LHCN-M2 (cell line): ENCODE data around the gene PDE1C. TPM values are rescaled to one million over a fixed set of nuclear protein-coding genes. Genes with fewer than 3 reads are reported as not detected.

Experiments
- DNase-seq: peaks from one replicate; pipeline ENCODE4 v3.0.0-alpha.2; 2012; ENCODE audit warnings: low read depth
- total RNA-seq: library from RNA; depleted of rRNA; stranded (reverse); fragments of >200 nt; gene quantifications from 2 replicates; pipeline ENCODE4 v1.2.3, GENCODE V29; 2014

PDE1C gene
- total RNA-seq, 1 experiment from 2014 or later = not detected

- no peak for DNase-seq
Observed at GRCh38 chr7:32075612-32076011, 5.4 kb upstream of the PDE1C start.

DNA sequence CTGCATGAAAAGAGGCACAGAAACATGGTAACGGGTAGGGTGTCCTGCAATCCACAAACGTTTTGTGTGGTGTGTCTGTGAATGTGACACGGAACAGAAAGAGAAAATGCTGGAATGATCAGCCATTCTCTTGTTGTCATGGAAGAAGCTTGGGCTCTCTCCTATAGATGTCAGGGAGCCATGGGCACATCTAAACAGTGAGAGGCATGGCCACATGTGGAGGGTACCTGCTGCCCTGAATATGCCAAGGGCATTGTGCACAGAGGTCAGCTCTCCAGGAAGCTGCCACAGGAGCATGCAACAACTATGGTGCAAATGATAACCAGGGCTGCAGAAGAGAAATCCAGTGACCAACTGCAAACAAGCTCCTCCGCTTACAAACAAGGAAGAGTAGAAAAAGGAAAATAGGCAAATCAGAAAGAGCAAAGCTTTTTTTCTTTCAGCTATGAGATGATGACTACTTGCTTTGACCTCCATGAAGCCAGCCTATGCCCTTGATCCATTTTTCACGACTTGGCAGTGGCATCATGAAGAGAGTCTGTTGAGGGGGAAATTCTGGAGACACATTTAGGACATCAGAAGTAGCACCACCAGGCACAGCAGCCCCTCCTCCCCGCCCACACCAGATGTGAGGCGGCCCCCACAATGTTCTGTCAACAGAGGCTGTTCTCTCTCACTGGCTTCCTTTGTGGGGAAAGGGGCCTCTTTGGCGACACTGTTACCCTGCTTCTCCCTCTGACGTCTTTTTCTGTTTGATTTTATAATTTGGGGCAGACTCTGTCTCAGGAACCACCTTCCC lies 4.8 kb upstream of the PDE1C start:
- DNase-seq = no peak

GRCh38 chr7:32073533-32073932 lies 3.3 kb upstream of the PDE1C start:
- DNase-seq = no peak

GRCh38 chr7:32072397-32072796 lies 2.2 kb upstream of the PDE1C start:
- no peak for DNase-seq

- DNase-seq = no peak
Observed at GRCh38 chr7:32071466-32072091, 1.4 kb upstream of the PDE1C start.

DNA sequence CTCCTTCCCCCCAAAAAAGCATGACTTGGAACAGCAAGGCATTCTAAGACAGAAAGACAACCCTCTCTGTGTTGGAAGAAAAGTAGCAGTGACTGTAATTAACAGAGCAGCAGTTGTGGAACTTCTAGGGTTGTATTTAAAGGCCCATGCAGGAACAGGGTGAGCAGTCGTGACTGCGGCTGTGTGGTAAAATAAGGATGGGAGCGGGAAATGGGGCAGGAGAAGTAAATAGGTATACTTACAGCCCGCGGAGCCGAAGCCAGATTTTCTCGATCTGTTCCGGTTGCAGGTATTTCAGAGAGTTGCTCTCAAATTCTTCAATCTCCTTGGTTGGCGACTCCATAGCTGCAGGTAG lies 179 bp downstream of the PDE1C start:
- no peak for DNase-seq

- no peak for DNase-seq
Observed at GRCh38 chr7:32069116-32069650, 1.0 kb downstream of the PDE1C start.

- DNase-seq = no peak
Observed at GRCh38 chr7:32068411-32069101, 1.7 kb downstream of the PDE1C start.

DNA sequence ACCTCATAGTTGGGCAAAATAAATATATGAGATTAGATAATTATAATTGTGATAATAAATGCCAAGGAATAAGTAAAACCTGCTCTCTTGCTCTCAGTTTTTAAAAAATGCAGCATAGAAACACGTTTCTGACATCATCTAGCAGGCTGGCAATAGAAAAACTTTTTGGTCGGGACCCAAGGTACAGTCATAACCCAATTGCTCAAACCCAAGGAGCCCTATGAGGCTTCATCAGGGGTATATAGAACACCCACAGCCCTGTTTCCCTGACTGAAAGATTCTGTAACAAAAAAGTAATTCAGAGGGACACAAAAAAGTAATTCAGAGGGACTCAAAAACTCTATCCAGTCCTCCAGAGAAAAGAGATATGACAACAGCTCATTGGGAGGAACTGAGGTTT lies 3.8 kb downstream of the PDE1C start:
- no peak for DNase-seq

DNA sequence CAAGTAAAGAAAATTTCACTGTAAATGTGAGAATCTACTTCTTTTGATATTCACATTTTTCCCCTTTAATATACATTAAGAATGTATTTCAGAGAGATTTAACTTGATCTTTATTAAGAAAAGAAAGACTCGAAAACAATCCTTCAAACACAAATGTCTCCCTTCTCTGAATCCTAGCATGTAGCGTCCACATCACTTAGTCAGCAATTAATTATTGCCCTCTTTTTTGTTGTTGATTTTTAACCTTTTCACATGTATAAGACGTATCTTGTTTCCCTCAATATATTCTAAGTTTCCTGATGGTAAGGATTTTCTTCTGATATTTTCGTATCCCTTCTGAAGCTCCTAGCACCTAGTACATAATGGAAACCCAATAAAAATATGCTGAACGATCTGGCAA lies 6.6 kb downstream of the PDE1C start:
- DNase-seq = no peak

DNA sequence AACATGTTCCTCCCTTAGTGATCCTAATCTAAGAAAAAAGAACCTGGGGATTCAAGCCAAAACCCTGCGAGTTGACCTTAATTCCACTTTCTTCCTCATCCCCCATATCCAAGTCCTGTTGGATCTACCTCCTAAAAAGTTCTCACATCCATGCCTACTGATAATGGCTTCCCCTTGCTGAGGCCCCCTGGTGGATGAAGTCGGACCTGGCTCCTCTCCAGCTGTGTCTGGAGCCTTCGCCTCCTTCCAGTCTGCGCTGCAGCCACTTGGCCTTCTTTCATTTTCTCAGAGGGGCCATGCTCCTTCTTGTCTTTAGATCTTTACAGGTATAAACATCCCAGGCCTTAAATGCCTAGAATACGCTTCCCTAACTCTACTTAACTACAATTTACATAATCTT lies 8.1 kb downstream of the PDE1C start:
- DNase-seq = peak; percentile 11

DNA sequence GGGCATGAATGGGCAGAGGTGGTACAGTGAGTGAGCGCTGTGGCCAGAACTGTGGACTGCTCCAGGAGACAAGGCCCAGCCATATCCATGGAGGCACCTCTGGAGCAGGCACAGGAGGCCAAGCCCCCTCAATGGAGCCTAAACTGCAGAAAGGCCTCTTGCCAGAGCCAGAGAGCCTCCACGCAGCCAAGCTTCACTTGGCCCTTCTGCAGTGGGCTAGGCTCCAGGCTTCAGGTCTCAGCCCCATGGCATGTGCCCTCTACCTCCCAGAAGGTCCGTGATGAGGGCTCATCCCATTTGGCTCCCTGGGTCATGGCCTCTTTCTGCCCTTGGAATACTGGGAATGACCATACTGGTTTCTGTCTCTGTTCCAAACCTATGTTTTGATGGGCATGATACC lies 8.9 kb downstream of the PDE1C start:
- no peak for DNase-seq

DNA sequence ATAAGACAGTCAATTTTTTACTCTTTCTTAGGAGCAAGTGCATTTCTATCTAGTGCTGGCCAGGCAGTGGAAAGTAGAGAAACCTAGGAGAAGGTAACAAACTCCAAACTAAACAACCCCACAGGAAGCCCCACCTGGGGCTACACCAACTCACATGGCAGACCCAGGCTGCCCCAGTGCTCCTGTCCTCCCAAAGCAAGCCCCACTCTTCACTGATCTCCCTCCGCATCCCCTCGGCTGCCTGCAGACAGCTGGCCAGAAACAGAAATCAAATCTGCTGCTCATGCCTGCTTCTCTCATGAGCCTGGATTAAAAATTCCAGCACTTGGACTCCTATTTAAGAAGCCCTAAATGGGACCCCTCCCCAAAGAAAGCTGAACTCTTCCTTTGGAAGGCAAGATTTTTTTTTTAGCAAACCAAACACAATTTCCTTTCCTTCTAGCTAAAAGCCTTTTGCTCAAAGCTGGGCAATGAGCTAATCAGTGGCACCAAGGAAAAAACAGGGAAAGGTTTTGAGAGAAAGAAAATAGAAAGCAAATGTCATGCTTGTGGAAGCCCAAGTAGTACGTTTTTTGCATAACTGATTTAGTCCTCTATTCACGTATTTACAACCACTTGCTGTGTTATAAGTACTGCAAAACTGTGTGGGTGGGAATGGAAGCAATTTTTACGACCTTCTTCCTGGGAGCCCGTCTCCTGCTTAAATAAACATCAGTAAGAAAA lies 10.8 kb downstream of the PDE1C start:
- DNase-seq = no peak

GRCh38 chr7:32058002-32058401 lies 12.2 kb downstream of the PDE1C start:
- no peak for DNase-seq

DNA sequence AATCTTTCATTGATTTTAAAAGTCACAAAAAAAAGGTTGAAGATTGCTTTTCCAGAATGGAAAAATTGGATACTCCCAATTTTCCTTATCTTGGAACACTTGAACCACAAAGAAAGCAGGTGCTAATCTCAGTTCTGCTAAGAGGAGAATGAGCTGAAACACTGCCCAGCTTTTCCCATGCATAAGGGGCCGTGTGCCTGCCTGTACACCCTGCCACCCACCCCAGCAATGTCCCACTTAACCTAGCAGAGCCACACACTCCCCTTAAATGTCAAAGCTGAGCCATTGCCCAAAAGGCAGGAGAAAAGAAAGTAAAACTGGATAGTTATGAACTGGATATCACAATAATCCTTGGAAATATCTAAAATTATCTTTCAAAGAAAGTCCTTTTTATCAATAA lies 13.4 kb downstream of the PDE1C start:
- no peak for DNase-seq

DNA sequence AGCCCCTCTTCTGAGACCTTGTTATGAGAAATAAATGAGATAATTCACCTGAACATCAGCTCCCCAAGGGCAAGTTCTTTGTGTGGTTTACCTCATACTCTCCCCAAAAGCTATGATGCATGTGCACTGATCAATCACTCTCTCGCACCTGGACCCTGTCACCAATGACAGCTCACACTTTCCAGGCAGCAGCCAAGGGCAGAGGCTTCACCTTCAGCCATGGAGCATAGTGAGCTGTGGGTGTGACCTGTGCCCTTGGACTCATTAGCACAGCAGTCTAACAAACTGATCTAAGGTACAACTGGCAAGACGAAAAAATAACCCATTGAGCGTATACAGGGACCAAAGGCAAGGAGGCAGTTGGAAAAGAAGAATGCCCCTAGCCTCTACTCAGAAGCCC lies 17.0 kb downstream of the PDE1C start:
- DNase-seq = no peak

DNA sequence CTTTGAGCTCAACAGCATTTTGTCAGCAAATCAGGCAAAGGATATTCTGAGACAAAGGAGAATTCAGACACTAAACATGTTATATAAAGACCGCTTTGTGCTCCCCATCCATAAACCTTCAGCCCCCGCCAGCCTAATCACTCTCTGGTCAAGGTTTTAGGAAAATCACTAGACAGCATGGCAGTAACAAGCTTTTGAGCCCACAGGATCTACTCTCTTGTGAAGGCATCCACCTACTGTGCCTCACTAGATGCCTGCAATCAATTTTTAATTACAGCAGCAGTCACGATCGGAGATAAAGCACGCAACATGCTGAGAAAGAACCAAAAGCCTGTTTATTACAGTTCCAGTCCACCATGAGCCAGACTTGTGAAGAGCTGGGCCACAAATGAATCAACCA lies 19.1 kb downstream of the PDE1C start:
- no peak for DNase-seq

DNA sequence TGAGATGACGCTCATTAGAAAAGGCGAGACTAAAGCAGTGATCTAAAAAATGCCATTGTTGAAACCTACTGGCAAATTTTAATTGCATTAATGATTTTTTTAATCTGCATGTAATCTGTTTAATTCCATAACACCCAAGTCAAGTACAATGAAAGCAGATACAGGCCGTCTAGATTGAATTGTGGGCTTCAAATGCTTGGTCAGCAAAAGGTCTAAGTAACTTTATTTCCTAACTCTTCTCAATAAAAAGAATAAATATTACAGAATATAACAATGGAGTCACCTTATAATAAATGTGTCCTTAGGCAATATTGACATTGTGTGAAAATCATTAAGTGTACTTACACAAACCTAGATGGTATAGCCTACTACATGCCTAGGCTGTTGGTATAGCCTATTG lies 20.6 kb downstream of the PDE1C start:
- no peak for DNase-seq

DNA sequence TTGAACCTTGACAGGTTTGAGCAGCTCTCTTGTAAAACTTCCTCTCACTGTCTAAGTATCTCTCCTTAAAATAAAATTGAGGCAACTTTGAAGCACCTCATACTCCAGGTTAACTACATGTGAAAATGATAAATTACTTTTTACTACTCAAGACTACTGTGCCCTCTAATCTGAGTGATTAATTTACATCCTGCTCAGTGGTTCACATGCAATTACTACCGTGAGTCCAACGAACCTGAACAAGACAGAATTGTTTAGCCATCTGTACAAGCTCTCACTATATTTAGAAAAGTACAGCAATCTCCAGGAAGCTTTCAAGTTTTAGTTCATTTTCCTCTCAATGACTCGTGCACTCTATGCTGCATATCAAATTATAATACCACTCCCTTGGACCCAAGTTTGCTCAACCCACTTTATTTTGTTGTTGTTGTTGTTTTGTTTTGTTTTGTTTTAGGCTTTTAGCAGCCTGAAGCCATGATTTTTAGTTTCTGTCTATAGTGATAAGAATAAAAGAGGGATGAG lies 21.2 kb downstream of the PDE1C start:
- DNase-seq = no peak

DNA sequence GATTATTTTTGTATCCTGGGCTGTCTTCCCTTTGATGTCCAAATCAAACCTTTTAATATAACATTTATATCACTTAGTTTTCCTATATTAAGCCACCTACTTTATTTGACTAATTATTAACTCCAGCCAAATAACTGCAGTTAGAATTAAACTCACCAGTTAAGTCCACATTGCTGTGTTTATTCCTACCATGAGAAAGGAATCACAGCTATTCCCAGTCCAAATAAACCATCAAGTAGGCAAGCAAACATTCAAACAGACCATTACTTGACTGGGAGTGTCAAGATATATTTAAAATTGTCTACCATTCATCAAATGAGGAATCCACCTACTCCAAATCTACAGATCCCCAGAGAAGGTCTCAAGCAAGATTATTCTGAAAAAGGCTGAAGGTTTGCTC lies 22.4 kb downstream of the PDE1C start:
- DNase-seq = no peak

GRCh38 chr7:32047075-32047474 lies 23.1 kb downstream of the PDE1C start:
- no peak for DNase-seq

GRCh38 chr7:32045228-32045627 lies 25.0 kb downstream of the PDE1C start:
- DNase-seq = no peak
